A673 (cell line): ENCODE results near the gene ISG15. TPM values are rescaled to one million over a fixed set of nuclear protein-coding genes. Genes with fewer than 3 reads are reported as not detected.

ENCODE experiments used
- BruUV-seq: library from RNA; stranded (reverse); fragments of 400-500 nt; replicated peaks from 2 replicates; lab custom pipeline; 2021; lab: Mats Ljungman, UMichigan
- CTCF ChIA-PET: fragments of 300-600 bp; sonication (Branson Sonifier 250); formaldehyde crosslinking; loops from one replicate; lab custom pipeline; 2022; ENCODE audit warnings: antibody characterized with exemption; lab: Charles Lee
- POLR2A ChIA-PET: fragments of 300-600 bp; sonication (Branson Sonifier 250); formaldehyde crosslinking; loops from one replicate; lab custom pipeline; 2022; ENCODE audit warnings: antibody characterized with exemption; ENCODE audit not compliant: low non-redundant PET; lab: Charles Lee
- DNase-seq: peaks from one replicate; pipeline ENCODE4 v3.0.0-alpha.2; 2015; ENCODE audit warnings: low spot score
- H3K27ac ChIP-seq: fragments of 200-600 bp; sonication (generic); 2 replicates; pipeline ENCODE4 v1.5.1; 2016; ENCODE audit warnings: mixed run types, low read depth, mild to moderate bottlenecking, mixed read lengths, antibody characterized with exemption, low read length; ENCODE audit not compliant: poor library complexity, severe bottlenecking
- H3K27me3 ChIP-seq: fragments of 200-600 bp; sonication (generic); replicated peaks from 2 replicates; pipeline ENCODE4 v1.6.1; 2017; ENCODE audit warnings: mixed run types, low read depth, mild to moderate bottlenecking, mixed read lengths, antibody characterized with exemption, low read length; ENCODE audit not compliant: insufficient read depth, poor library complexity
- H3K36me3 ChIP-seq: fragments of 200-600 bp; sonication (generic); 2 replicates; pipeline ENCODE4 v1.6.1; 2016; ENCODE audit warnings: mixed run types, mild to moderate bottlenecking, mixed read lengths, antibody characterized with exemption, low read length; ENCODE audit not compliant: insufficient read depth, poor library complexity, severe bottlenecking
- H3K4me1 ChIP-seq: fragments of 200-600 bp; sonication (generic); 2 replicates; pipeline ENCODE4 v1.6.1; 2017; ENCODE audit warnings: mixed run types, mild to moderate bottlenecking, mixed read lengths, antibody characterized with exemption, low read length; ENCODE audit not compliant: insufficient read depth, poor library complexity, severe bottlenecking
- H3K4me3 ChIP-seq: fragments of 200-600 bp; sonication (generic); 2 replicates; pipeline ENCODE4 v1.5.1; 2016; ENCODE audit warnings: low read depth, mixed run types, mild to moderate bottlenecking, mixed read lengths, low read length; ENCODE audit not compliant: poor library complexity, severe bottlenecking
- H3K9me3 ChIP-seq: fragments of 200-600 bp; sonication (generic); 2 replicates; pipeline ENCODE4 v1.6.1; 2016; ENCODE audit warnings: mixed run types, low read depth, mild to moderate bottlenecking, mixed read lengths, antibody characterized with exemption, low read length; ENCODE audit not compliant: poor library complexity, severe bottlenecking
- CTCF ChIP-seq: fragments of 300-800, 200-600 bp; sonication (generic); conservative IDR thresholded peaks from 2 replicates; pipeline ENCODE4 v1.5.1; 2017; ENCODE audit warnings: low read depth, mild to moderate bottlenecking, antibody characterized with exemption, low read length, moderate library complexity, mixed read lengths
- EZH2 ChIP-seq: fragments of 200-600 bp; sonication (generic); IDR thresholded peaks from 2 replicates; pipeline ENCODE4 v1.6.1; 2017; ENCODE audit warnings: borderline replicate concordance, low read depth, mild to moderate bottlenecking, mixed read lengths, antibody characterized with exemption, low read length; ENCODE audit not compliant: poor library complexity, severe bottlenecking
- intact Hi-C: fragments of 100-400 bp; cut with micrococcal nuclease; formaldehyde crosslinking; loops from one replicate; pipeline ENCODE4 v1.10.0; 2022; ENCODE audit not compliant: unreplicated experiment
- total RNA-seq: library from RNA; stranded (reverse); gene quantifications from 2 replicates; pipeline ENCODE4 v1.2.3, GENCODE V29; 2021

ISG15 gene
- total RNA-seq, 1 experiment from 2014 or later, result 45.3 TPM

GRCh38 chr1:970242-970972 is 42.9 kb upstream of the ISG15 start:
- peaks cover 25% of the 10 kb centered on the region for H3K27me3 ChIP-seq
- no peak for TF ChIP-seq CTCF
- peak; percentile 62 for TF ChIP-seq EZH2
- no peaks in the 10 kb centered on the region for H3K36me3 ChIP-seq
- CTCF ChIA-PET, result interaction anchor here (0.5 kb wide), 1 partner anchor 50 kb away, joined by 4 read pairs; the partner anchor contains the start of gene AGRN
- no peak overlapping the region for H3K4me3 ChIP-seq
- POLR2A ChIA-PET, result interaction anchor here (0.6 kb wide), 1 partner anchor 92 kb away, joined by 4 read pairs; no protein-coding TSS in a partner anchor
- H3K27ac ChIP-seq, result no peak overlapping the region
- no TSS peak for BruUV-seq
- DNase-seq, result no peak
- peaks cover 8% of the 10 kb centered on the region for H3K4me1 ChIP-seq
- no peaks in the 10 kb centered on the region for H3K9me3 ChIP-seq
- intact Hi-C loops, result no loop called here

- ChIA-PET CTCF (interaction anchor here (0.5 kb wide), 1 partner anchor 49 kb away, joined by 4 read pairs; the partner anchor contains the start of gene AGRN), POLR2A (interaction anchor here (0.6 kb wide), 1 partner anchor 38 kb away, joined by 7 read pairs; no protein-coding TSS in a partner anchor)
- Histone ChIP-seq H3K27me3 (peaks cover 25% of the 10 kb centered on the region), H3K9me3 (no peaks in the 10 kb centered on the region), H3K4me1 (peaks cover 16% of the 10 kb centered on the region), H3K4me3 (no peak overlapping the region), H3K27ac (no peak overlapping the region), H3K36me3 (no peaks in the 10 kb centered on the region)
- DNase-seq, result no peak
- no TSS peak for BruUV-seq
- TF ChIP-seq EZH2 (no peak), CTCF (no peak)
- intact Hi-C loops, result no loop called here
These were observed 42.1 kb upstream of the ISG15 start for GRCh38 chr1:970973-971730.

- H3K4me3 ChIP-seq, result no peak overlapping the region
- no peaks in the 10 kb centered on the region for H3K36me3 ChIP-seq
- no peak for DNase-seq
- intact Hi-C loops, result no loop called here
- TF ChIP-seq EZH2 (no peak), CTCF (no peak)
- H3K27me3 ChIP-seq, result peaks cover 25% of the 10 kb centered on the region
- POLR2A ChIA-PET, result interaction anchor here (0.6 kb wide), 1 partner anchor 39 kb away, joined by 7 read pairs; no protein-coding TSS in a partner anchor
- no peaks in the 10 kb centered on the region for H3K9me3 ChIP-seq
- peaks cover 12% of the 10 kb centered on the region for H3K4me1 ChIP-seq
- H3K27ac ChIP-seq, result no peak overlapping the region
- no TSS peak for BruUV-seq
- CTCF ChIA-PET, result no interaction called here
These were observed 41.4 kb upstream of the ISG15 start for GRCh38 chr1:971751-972506.
